ENCODE measurements around the gene UNC13A.

The UNC13A gene

DNA sequence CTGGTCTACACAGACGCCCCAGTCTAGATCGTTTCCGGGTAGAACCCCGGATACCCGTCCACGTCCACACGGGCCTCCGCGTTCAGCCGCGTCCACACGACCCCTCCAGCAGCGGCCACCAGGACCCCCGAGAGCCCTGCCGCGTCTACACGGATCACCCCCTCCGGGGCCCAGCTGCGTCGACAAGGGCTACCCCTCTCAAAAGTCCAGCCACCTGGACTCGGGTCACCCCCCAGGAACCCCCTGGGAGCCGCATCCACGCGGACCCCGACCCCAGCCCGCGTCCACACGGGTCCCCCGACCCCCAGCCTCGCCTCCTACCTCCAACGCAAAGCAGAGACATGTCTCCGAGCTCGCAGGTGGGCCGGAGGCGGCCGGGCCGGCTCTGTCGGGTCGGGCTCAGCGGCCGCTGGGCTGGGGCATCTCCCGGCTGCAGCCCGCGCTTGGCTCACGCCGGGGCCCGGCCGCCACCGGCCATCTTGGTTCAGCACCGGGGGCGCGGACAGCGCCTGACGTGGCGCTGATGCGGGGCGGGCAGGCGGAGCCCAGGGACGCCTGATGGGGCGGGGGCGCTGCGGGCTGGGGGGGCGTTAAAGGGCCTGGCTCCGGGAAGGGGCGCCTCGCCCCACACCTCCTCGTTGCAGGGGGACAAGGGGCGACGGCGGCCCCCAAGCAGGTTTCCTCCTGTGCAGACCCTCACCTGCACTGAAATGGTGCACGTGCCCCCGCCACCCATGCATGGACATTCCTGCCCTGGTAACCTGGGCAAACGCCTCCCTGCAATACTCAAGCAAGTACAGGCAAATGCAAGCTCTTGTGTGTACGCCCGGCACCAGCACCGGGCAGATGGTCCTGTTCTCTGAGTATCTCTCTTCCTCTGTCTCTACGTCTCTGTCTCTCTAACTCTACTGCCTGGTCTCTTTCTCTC, at the start of gene UNC13A:
UNC13A (minus strand) TSS at position 498 of the 928 bp plus-strand sequence; CDS start at position 343, 155 bp downstream.
- DNase-seq = peak; percentile 40

DNA sequence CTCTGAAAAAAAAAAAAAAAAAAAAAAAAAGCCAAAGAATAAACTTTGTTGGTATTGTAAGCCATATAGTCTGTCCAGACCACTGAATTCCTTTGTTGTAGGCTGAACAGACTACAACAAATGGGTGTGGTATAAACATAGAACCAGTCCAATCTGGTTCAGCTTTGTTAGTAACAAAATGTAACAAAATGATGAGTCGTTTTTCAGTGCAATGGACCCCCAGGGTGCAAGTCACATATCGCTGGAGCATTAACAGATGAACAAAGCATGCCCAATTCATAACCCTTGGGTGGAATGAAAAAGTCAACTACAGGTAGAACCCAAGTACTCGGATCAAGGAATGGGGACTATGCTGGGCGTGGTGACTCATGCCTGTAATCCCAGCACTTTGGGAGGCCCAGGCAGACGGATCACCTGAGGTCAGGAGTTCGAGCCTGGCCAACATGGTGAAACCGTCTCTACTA, 49.6 kb upstream of the UNC13A start:
- no peak for DNase-seq

DNA sequence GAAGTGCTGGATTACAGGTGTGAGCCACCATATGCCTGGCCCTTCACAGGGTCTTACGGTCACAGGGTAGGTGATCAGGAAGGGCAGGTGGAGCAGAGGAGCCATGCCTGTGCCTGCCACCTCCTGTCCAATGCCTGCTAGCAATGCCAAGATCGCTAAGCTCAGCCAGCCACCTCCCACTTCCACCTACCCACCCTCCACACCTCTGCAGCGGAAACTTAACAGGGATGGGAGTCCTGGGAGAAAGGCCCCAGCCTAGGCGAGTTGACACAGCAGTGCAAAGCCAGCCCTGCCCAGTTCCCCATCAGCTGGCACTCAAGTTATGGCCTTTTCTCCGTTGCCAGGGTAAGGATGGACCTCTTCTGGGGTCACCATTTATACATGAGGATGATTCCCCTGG, 47.3 kb upstream of the UNC13A start:
- DNase-seq = no peak

DNA sequence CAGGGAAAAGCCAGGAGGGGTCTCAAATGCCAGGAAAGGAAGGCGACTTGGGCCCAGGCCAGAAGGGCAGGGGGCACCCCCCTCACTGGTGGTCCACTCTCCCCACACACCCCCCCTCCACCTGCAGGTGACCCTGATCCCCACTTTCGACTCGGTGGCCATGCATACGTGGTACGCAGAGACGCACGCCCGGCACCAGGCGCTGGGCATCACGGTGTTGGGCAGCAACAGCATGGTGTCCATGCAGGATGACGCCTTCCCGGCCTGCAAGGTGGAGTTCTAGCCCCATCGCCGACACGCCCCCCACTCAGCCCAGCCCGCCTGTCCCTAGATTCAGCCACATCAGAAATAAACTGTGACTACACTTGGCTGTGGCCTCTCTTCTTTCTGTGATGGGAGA, 46.0 kb upstream of the UNC13A start:
- DNase-seq = no peak

DNA sequence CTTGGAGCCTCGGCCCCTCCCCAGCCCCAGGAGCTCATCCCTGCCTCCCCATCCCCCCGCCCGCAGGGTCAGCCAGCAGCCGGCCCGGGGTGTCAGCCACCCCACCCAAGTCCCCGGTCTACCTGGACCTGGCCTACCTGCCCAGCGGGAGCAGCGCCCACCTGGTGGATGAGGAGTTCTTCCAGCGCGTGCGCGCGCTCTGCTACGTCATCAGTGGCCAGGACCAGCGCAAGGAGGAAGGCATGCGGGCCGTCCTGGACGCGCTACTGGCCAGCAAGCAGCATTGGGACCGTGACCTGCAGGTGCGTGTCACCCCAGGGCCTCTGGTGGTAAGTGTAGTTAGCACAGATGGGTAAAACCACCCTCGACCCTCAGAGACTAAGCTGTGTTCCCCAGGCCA, 45.0 kb upstream of the UNC13A start:
- DNase-seq = no peak

DNA sequence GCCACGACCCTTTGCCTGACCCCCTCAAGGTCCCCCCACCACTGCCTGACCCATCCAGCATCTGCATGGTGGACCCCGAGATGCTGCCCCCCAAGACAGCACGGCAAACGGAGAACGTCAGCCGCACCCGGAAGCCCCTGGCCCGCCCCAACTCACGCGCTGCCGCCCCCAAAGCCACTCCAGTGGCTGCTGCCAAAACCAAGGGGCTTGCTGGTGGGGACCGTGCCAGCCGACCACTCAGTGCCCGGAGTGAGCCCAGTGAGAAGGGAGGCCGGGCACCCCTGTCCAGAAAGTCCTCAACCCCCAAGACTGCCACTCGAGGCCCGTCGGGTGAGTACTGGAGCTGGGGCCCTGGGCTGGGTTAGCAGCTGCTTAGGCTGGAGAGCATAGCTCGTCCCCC, 39.7 kb upstream of the UNC13A start:
- DNase-seq = no peak

DNA sequence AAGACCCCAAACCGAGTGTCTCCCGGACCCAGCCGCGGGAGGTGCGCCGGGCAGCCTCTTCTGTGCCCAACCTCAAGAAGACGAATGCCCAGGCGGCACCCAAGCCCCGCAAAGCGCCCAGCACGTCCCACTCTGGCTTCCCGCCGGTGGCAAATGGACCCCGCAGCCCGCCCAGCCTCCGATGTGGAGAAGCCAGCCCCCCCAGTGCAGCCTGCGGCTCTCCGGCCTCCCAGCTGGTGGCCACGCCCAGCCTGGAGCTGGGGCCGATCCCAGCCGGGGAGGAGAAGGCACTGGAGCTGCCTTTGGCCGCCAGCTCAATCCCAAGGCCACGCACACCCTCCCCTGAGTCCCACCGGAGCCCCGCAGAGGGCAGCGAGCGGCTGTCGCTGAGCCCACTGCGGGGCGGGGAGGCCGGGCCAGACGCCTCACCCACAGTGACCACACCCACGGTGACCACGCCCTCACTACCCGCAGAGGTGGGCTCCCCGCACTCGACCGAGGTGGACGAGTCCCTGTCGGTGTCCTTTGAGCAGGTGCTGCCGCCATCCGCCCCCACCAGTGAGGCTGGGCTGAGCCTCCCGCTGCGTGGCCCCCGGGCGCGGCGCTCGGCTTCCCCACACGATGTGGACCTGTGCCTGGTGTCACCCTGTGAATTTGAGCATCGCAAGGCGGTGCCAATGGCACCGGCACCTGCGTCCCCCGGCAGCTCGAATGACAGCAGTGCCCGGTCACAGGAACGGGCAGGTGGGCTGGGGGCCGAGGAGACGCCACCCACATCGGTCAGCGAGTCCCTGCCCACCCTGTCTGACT, 39.0 kb upstream of the UNC13A start:
- no peak for DNase-seq

DNA sequence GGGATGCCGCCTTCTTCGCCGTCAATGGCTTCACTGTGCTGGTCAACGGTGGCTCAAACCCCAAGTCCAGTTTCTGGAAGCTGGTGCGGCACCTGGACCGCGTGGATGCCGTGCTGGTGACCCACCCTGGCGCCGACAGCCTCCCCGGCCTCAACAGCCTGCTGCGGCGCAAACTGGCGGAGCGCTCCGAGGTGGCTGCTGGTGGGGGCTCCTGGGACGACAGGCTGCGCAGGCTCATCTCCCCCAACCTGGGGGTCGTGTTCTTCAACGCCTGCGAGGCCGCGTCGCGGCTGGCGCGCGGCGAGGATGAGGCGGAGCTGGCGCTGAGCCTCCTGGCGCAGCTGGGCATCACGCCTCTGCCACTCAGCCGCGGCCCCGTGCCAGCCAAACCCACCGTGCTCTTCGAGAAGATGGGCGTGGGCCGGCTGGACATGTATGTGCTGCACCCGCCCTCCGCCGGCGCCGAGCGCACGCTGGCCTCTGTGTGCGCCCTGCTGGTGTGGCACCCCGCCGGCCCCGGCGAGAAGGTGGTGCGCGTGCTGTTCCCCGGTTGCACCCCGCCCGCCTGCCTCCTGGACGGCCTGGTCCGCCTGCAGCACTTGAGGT, 38.1 kb upstream of the UNC13A start:
- no peak for DNase-seq

DNA sequence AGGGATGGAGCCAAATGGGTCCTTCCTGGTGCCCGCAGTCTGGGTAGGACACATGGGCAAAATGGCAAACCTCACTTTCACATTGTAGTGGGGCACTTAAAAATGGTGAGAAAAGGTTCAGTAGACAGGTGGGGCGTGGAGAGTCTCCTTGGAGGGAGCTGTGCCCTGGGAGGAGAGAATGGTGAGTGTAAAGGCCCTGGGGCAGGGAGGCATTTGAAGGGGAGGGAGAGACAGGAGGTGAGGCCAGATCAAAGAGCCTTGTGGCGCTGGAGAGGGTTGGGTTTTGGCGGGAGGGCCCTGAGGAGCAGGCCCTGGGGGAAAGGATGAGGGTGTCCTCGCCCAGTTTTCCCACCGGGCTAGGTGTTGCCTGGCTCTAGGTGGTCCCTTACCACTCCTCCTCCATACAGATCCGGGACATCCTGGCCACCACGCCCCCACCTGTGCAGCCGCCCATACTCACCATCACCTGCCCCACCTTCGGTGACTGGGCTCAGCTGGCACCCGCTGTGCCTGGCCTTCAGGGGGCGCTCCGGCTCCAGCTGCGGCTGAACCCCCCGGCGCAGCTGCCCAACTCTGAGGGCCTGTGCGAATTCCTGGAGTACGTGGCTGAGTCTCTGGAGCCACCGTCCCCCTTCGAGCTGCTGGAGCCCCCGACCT, 37.4 kb upstream of the UNC13A start:
- DNase-seq = peak; percentile 21

DNA sequence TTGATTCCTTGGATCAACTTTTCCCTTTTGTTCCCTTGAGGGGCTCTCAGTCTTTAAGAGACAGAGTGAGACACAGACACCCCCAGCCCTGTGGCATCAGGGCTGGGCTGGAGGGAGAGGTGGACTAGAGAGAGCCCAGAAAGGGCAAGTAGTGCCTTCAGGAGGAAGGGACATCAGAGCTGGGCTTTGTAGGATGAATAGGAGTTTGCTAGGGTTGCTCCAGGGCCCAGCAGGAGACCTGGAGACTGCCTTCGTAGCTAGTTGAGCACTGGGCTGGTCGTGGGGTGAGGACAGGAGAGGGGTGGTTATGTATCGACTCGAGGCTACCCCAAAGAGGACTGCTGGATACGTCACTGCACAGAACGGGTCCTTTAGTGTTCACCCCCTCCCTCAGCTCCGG, 36.5 kb upstream of the UNC13A start:
- DNase-seq = no peak

DNA sequence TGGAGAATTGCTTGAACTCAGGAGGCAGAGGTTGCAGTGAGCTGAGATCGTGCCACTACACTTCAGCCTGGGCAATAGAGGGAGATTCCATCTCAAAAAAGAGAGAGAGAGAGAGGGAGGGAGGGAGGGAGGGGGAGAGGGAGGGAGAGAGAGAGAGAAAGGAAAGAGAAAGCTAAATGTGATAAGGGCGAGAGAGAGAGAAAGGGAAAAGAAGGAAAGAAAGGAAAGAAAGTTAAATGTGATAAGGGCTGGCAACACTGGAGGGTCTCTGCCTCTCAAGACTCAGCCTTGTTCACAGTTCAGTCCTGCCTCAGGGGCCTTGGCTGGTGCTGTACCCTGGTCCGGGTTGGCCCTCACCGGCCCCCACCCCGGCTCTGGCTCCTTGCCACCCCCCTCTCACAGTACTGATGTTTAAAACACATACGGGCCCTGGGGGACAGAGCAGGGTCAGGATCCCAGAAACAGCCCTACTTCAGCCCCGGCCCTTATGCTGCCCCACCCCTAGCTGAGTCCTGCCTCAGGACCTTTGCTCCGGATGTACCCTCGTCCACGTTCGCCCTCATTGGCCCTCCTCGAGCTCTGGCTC, 34.6 kb upstream of the UNC13A start:
- no peak for DNase-seq

DNA sequence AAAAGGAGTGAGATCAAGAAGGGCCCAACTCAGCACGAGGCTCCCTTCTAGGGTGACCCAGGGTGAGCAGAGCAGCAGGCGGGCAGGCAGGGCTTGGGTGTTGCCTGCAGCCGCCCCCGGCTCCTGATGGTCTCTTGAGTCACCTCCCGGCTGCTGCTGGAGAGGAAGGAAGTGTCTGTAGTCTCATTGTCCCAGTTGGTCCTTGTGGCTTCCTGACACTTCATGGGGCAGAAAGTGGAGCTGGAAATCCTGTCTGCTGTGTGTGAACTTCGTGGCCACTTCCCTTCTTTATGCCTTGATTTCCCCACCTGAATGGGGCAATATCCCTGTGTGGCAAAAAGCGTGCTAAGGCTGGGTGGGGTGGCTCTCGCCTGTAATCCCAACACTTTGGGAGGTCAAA, 33.7 kb upstream of the UNC13A start:
- DNase-seq = no peak

DNA sequence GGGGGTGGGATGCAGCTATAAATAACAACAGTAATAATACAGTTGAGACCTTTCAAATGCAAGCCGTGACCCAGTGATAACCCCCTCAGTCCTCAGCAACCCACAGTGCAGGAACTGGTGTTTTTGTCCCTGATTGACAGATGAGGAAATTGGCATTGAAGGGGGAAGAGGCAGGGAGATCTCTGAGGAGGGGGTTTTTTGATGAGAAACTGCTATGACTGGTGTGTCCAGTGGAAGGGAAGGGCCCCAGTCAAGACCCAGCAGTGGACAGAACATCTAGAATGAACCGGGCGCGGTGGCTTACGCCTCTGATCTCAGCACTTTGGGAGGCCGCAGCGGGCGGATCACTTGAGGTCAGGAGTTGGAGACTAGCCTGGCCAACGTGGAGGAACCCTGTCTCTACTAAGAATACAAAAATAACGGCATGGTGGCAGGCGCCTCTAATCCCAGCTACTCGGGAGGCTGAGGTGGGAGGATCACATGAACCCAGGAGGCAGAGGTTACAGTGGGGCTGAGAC, 33.0 kb upstream of the UNC13A start:
- no peak for DNase-seq

DNA sequence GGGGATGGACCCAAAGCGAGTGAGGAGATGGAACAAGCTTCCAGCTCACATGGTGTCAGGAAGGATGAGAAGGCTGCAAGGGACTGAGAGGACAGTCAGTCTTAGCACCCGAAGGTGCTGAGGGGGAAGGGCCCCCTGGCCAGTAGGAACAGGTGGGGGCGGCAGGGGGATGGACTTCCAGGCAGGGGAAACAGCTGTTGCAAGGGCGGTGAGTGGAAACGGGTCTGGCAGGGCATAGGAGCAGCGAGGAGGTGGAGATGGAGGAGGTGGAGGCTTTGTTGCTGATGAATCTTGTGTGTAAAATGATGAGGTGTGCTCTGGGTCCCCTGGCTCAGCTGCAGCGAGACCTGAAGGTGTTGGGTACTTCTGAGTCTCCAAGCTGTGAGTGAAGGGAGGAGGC, 32.3 kb upstream of the UNC13A start:
- DNase-seq = no peak

DNA sequence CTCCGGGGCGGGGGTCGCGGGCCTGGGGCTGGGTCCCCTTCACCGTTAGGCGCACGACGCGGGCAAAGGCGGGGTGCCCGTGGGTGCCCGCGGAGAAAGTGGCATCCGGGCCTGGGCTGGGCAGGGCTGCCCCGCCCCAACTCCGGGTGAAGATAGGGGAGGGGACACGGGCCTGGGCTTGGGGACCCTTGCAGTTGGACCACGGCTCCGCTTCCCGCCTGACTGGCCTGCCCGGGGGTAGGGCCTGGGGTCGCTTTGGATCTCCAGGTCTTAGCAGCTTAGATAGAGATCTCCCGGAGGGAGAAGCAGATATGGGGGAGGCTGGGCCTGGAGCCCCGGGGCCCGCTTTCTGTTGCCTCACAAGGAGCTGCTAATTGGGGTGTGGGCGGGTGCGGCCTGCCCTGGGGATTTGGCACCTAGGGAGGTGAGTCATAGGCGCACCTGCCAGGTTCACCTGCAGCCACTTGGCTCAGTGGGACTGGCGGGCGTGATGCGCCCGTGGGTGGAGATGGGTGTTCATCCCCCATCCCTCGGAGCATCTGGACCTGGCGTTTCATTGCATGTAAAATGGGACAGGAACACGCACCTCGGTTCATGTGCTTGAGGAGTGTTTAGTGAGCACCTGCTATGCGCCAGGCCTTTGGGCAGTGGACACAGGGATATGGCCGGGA, 31.7 kb upstream of the UNC13A start:
- DNase-seq = peak; percentile 19

DNA sequence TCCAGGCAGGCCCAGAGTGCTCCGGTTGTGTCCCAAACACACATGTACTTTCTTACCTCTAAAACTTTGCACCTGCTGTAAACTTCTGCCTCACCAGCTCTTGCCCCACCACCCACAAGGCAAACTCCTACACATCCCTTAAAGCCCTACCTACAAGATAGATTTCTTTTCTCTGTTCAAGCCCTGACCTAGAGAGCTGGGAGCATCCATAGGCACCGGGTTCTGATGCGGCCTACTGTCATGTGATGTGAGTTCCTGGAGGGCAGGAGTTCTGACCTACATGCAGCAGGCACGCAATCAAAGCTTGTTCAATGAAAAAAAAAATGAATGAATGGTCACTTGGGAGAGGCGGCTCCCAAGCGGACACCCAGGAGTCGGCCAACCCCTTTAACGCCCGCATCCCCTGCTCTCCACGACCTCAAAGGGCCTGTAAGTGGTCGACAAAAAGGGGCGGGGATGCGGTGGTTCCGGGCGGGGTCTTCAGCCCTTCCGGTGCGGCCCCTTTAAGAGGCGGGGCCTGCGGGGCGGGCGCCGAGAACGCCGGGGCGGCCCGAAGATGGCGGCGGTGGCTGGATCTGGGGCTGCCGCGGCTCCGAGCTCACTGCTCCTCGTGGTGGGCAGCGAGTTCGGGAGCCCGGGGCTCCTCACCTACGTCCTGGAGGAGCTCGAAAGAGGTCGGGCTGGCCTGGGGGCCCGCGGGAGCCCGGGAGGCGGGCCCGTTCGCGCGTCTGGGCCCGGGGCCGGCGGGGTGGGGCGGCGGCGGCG, 31.0 kb upstream of the UNC13A start, which contains the start of gene MAP1S:
MAP1S (plus strand) TSS at position 534 of the 765 bp plus-strand sequence; CDS start at position 557, 23 bp downstream.
- peak; percentile 66 for DNase-seq

DNA sequence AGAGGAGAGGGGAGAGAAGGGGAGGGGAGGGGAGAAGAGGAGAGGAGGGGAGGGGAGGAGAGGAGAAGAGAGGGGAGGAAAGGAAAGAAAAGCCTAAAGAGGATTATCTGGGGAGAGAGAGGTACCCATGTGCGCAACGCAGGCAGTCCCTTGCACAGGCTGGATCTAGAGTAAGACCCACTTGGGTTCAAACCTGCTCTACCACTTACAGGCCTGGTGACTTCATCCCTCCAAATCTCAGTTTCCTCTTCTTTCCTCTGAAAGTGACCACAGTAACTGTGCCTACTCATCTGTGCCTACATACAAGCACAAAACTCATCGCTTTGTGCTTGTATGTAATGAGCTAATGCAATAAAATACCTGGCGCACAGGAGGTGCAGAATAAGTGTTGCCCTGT, 30.4 kb upstream of the UNC13A start:
- no peak for DNase-seq

DNA sequence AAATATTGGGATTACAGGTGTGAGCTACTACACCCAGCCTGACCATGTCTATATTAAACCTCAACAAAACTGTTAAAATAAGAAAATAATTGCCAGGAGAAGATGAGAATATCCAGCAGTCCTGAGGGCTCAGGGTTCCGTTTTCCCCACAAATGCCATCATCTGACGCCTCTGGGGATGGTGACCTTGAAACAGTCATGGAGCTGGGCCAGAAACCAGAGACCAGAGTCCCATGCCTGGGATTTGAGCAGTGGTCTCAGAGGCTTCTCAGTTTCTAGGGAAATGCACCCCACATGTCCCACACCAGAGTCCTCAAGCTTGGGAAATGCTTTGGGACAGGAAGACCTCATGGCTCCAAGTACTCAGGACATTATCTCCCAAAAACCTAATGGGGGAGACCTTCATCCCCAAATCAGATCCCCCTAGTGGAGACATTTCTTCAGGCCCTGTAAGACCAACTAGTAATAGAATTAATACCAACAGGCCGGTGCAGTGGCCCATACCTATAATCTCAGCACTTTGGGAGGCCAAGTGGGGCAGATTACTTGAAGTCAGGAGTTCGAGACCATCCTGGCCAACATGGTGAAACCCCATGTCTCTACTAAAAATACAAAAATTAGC, 28.3 kb upstream of the UNC13A start:
- DNase-seq = no peak

DNA sequence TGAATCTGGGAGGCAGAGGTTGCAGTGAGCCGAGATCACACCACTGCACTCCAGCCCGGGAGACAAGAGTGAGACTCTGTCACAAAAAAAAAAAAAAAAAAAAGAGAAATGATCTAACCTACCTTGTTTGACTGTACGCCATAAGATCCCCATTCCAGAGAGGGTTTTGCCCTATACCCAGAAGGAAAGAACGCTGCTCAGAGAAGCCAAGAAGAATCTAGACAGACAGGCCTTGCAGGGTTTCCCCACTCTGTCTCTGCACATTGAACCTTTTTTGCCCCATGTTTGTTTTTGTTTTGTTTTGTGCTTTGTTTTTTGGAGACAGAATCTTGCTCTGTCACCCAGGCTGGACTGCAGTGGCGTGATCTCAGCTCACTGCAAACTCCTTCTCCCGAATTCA, 23.7 kb upstream of the UNC13A start:
- DNase-seq = no peak

DNA sequence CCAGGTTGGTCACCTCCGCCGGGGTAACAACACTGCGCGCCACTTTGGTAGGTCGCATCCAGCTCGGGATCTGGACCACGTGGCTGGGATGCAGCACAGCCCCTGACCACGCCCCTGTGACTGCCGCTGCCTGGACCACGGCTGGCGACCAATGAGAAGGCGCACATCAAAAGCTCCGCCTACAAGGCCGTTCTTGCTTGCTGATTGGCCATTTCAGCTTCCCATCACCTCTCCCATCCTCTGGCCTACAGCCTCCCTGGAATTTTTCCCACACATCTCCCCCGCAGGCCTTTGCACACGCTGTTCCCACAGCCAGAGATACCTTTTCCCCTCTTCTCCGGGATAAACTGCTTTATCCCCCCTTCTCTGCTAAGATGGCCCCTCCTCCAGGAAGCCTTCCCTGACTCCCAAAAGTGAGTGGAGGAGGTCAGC, 18.6 kb upstream of the UNC13A start:
- DNase-seq = no peak

Measured in CD4-positive, alpha-beta T cell treated with Interleukin-12 subunit alpha and Interleukin-12 subunit beta, for 1 hour (primary cell).